Measurements from ENCODE around the gene SIRT2. TPM values are rescaled to one million over a fixed set of nuclear protein-coding genes. Genes with fewer than 3 reads are reported as not detected.

Gene SIRT2
- polyA plus RNA-seq: 6.7 and 9.9 TPM in 2 replicates

GRCh38 chr19:38899447-38900201 is at the start of gene SIRT2, which contains the start of gene NFKBIB:
SIRT2 (minus strand) TSS chr19:38899618; CDS start chr19:38899521, 97 bp downstream.
NFKBIB (plus strand) TSS chr19:38899969; CDS start chr19:38900033, 64 bp downstream.

GRCh38 chr19:38930776-38931520 is 31.5 kb upstream of the SIRT2 start, which contains the start of gene MRPS12:
MRPS12 (plus strand) TSS chr19:38930944; CDS start chr19:38931295, 351 bp downstream.

GRCh38 chr19:38929929-38930775 is 30.7 kb upstream of the SIRT2 start, which contains the start of gene SARS2:
SARS2 (minus strand) TSS chr19:38930763; CDS start chr19:38930736, 27 bp downstream.

GRCh38 chr19:38877781-38878574 is 21.4 kb downstream of the SIRT2 start, which contains the start of gene RINL:
RINL (minus strand) TSS chr19:38878275; CDS start chr19:38876742, 1,533 bp downstream.

GRCh38 chr19:38849860-38850435 is 49.5 kb downstream of the SIRT2 start, which contains the start of gene HNRNPL:
HNRNPL (minus strand) TSS chr19:38849986; CDS start chr19:38849966, 20 bp downstream.

Other genes starting within 250 kb of the SIRT2 start
- 1.8 and 4.4 TPM in 2 replicates for gene CAPN12, start 155.1 kb downstream of the SIRT2 start, polyA plus RNA-seq
- gene LGALS7, start 126.1 kb downstream of the SIRT2 start, polyA plus RNA-seq: not detected in 2 replicates
- gene LGALS7B, start 110.4 kb downstream of the SIRT2 start, polyA plus RNA-seq: not detected in 2 replicates
- gene LGALS4, start 86.7 kb downstream of the SIRT2 start, polyA plus RNA-seq: not detected in 2 replicates
- 63.8 and 112 TPM in 2 replicates for gene ECH1, start 67.8 kb downstream of the SIRT2 start, polyA plus RNA-seq
- 52.1 and 68.7 TPM in 2 replicates for gene HNRNPL, start 49.6 kb downstream of the SIRT2 start, polyA plus RNA-seq
- gene RINL, start 21.3 kb downstream of the SIRT2 start, polyA plus RNA-seq: 0.39 TPM in 1 of 2 replicates, not detected in the other
- 2.4 and 3.0 TPM in 2 replicates for gene NFKBIB, start 351 bp upstream of the SIRT2 start, polyA plus RNA-seq
- gene CCER2, start 12.6 kb upstream of the SIRT2 start, polyA plus RNA-seq: not detected in 2 replicates
- gene SARS2, start 31.1 kb upstream of the SIRT2 start, polyA plus RNA-seq: 10.6 and 17.0 TPM in 2 replicates
- gene MRPS12, start 31.3 kb upstream of the SIRT2 start, polyA plus RNA-seq: 22.1 and 35.8 TPM in 2 replicates
- 1.7 and 2.7 TPM in 2 replicates for gene FBXO17, start 76.1 kb upstream of the SIRT2 start, polyA plus RNA-seq
- gene FBXO27, start 132.9 kb upstream of the SIRT2 start, polyA plus RNA-seq: 2.2 and 2.7 TPM in 2 replicates
- not detected in 2 replicates for gene ACP7, start 184.8 kb upstream of the SIRT2 start, polyA plus RNA-seq
- gene PAK4, start 226.2 kb upstream of the SIRT2 start, polyA plus RNA-seq: 0.22 and 2.0 TPM in 2 replicates

Data from Purkinje cell (primary cell).